ENCODE results near the gene USP9X.
A peak's percentile ranks its signal among the peaks of the same experiment; 100 is the strongest.
"Not testable (repeated sequence)": the region's sequence is repeated elsewhere in the genome, so short reads cannot be mapped to it uniquely, and the experiment has no call there.

USP9X gene

GRCh38 chrX:41192880-41193279, 107.6 kb downstream of the USP9X start:
- no peak for DNase-seq

GRCh38 chrX:41198410-41198809, 113.2 kb downstream of the USP9X start:
- no peak for DNase-seq

- no peak for DNase-seq
These were observed 115.5 kb downstream of the USP9X start for GRCh38 chrX:41200785-41201184.

- DNase-seq: no peak
These were observed 124.6 kb downstream of the USP9X start for GRCh38 chrX:41209853-41210252.

- DNase-seq: no peak
These were observed 139.4 kb downstream of the USP9X start for GRCh38 chrX:41224605-41225004.

- no peak for DNase-seq
These were observed 148.7 kb downstream of the USP9X start for GRCh38 chrX:41233988-41234387.

GRCh38 chrX:41234471-41234870, 149.2 kb downstream of the USP9X start:
- not testable (repeated sequence) for DNase-seq

- no peak for DNase-seq
These were observed 149.7 kb downstream of the USP9X start for GRCh38 chrX:41234962-41235361.

GRCh38 chrX:41236629-41237028, 151.4 kb downstream of the USP9X start:
- no peak for DNase-seq

GRCh38 chrX:41240509-41240908, 155.3 kb downstream of the USP9X start:
- DNase-seq: no peak

GRCh38 chrX:41241962-41242361, 156.7 kb downstream of the USP9X start:
- no peak for DNase-seq

- no peak for DNase-seq
These were observed 160.4 kb downstream of the USP9X start for GRCh38 chrX:41245641-41246040.

GRCh38 chrX:41250867-41251266, 165.6 kb downstream of the USP9X start:
- no peak for DNase-seq

- no peak for DNase-seq
These were observed 172.6 kb downstream of the USP9X start for GRCh38 chrX:41257801-41258200.

- no peak for DNase-seq
These were observed 173.0 kb downstream of the USP9X start for GRCh38 chrX:41258226-41258625.

GRCh38 chrX:41258871-41259270, 173.6 kb downstream of the USP9X start:
- no peak for DNase-seq

GRCh38 chrX:41259516-41259915, 174.3 kb downstream of the USP9X start:
- DNase-seq: no peak

GRCh38 chrX:41265615-41266014, 180.4 kb downstream of the USP9X start:
- DNase-seq: no peak

- DNase-seq: no peak
These were observed 188.4 kb downstream of the USP9X start for GRCh38 chrX:41273638-41274037.

GRCh38 chrX:41275661-41276609, 190.7 kb downstream of the USP9X start:
- DNase-seq: peak; percentile 42 to 44

GRCh38 chrX:41276661-41277506, 191.6 kb downstream of the USP9X start:
- DNase-seq: no peak

- not testable (repeated sequence) for DNase-seq
These were observed 197.1 kb downstream of the USP9X start for GRCh38 chrX:41282307-41282706.

GRCh38 chrX:41285928-41286327, 200.7 kb downstream of the USP9X start:
- DNase-seq: not testable (repeated sequence)
